Loucy (cell line): ENCODE measurements around the gene NFATC3.

Experiments used
- H2AFZ ChIP-seq: fragments of 200-600 bp; sonication (generic); 2 replicates; pipeline ENCODE4 v1.6.0; 2016; ENCODE audit warnings: antibody characterized with exemption, mild to moderate bottlenecking, low read length, moderate library complexity
- H3F3A ChIP-seq: fragments of 200-600 bp; 2 replicates; pipeline ENCODE4 v1.6.0; 2016; ENCODE audit warnings: antibody characterized with exemption, low read depth, mild to moderate bottlenecking
- H3K27me3 ChIP-seq: fragments of 200-600 bp; sonication (generic); 2 replicates; pipeline ENCODE4 v1.6.1; 2014; ENCODE audit warnings: low read length, mild to moderate bottlenecking; ENCODE audit not compliant: insufficient read depth, poor library complexity, severe bottlenecking
- H3K36me3 ChIP-seq: fragments of 200-600 bp; sonication (generic); 2 replicates; pipeline ENCODE4 v1.6.1; 2016; ENCODE audit warnings: low read length; ENCODE audit not compliant: insufficient read depth
- H3K4me1 ChIP-seq: fragments of 200-600 bp; sonication (generic); 2 replicates; pipeline ENCODE4 v1.5.1; 2014; ENCODE audit warnings: low read length, mild to moderate bottlenecking; ENCODE audit not compliant: insufficient read depth, poor library complexity, severe bottlenecking
- H3K4me2 ChIP-seq: fragments of 200-600 bp; sonication (generic); 2 replicates; pipeline ENCODE4 v1.6.0; 2014; ENCODE audit warnings: antibody characterized with exemption, low read length, low read depth, mild to moderate bottlenecking; ENCODE audit not compliant: poor library complexity, severe bottlenecking
- H3K4me3 ChIP-seq: fragments of 200-600 bp; sonication (generic); 2 replicates; pipeline ENCODE4 v1.5.1; 2014; ENCODE audit warnings: low read length, mild to moderate bottlenecking, mixed read lengths; ENCODE audit not compliant: poor library complexity, severe bottlenecking
- H3K79me2 ChIP-seq: fragments of 200-600 bp; sonication (generic); 2 replicates; pipeline ENCODE4 v1.6.1; 2014; ENCODE audit warnings: low read length; ENCODE audit not compliant: insufficient read depth
- H3K9ac ChIP-seq: fragments of 200-600 bp; sonication (generic); 2 replicates; pipeline ENCODE4 v1.6.0; 2014; ENCODE audit warnings: mild to moderate bottlenecking, low read depth, low read length, moderate library complexity; ENCODE audit not compliant: poor library complexity, severe bottlenecking
- H3K9me2 ChIP-seq: fragments of 200-600 bp; sonication (generic); replicated peaks from 2 replicates; pipeline ENCODE4 v1.6.1; 2016; ENCODE audit warnings: low read depth, low read length, mixed read lengths
- H3K9me3 ChIP-seq: fragments of 200-600 bp; sonication (generic); 2 replicates; pipeline ENCODE4 v1.6.1; 2014; ENCODE audit warnings: mild to moderate bottlenecking, antibody characterized with exemption, low read length, low read depth; ENCODE audit not compliant: insufficient read depth
- H4K20me1 ChIP-seq: fragments of 200-600 bp; sonication (generic); 2 replicates; pipeline ENCODE4 v1.6.0; 2014; ENCODE audit warnings: antibody characterized with exemption, low read length, mild to moderate bottlenecking; ENCODE audit not compliant: insufficient read depth, poor library complexity, severe bottlenecking
- EZH2phosphoT487 ChIP-seq: fragments of 200-600 bp; IDR thresholded peaks from 2 replicates; pipeline ENCODE4 v1.6.1; 2018; ENCODE audit warnings: antibody characterized with exemption, mild to moderate bottlenecking, moderate library complexity, borderline replicate concordance
- TF ChIP-seq, protein P1 (sequence below): fragments of 200-600 bp; sonication (generic); conservative IDR thresholded peaks from 2 replicates; pipeline ENCODE4 v1.5.1; 2014; ENCODE audit warnings: mild to moderate bottlenecking, antibody characterized with exemption, low read length

Gene NFATC3

DNA sequence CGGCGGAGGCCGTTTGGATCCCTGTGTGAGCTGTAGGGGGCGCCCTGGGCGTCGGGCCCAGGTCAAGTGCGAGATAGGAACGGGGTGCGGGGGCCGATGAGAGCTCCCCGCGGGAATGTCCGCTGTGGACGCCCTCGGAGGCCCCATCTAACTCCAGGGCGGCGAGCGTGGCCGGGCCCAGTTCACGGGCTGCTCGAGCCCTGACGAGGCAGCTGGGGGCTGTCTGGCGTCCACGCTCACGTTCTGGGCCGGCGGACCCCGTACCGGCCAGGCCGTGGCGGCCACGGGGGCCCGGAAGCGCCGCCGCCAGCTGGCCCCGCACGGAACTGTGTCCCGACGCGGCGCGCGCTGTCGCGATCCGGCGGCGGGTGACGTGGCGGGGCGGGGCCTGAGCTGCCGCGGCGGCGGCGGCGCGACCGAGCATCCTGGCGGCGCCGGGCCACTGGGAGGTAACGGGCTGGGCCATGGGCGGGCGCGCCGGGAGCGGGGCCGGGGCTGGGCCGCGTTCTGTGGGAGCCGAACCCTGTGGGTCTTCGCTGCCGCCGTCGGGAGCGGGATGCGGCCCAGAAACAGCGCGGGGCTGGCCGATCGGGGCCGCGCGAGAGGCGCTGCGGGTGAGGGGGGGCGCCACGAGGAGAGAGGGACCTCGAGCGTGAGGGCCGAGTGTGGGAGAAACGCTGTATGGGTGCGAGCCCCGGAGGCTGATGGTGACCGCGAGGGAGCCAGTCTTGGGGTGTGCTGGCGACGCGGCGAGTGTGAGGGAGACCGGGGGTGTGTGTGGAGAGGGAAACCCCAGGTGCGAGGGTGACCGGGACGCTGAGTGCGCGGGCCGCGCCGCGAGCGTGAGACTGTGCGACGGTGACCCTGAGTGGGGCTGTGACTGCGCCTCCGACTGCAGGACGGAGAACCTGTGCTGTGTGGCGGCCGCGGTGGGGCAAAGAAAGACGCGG, 179.2 kb downstream of the NFATC3 start, which contains the start of gene SLC7A6:
Gene SLC7A6 (plus strand): TSS at position 399 of the 950 bp plus-strand sequence. CDS start 10,201 bp downstream, outside the sequence.
- Histone ChIP-seq H3K4me3 (peak within 1 kb of the TSS; percentile 76), H2AFZ (peak within 1 kb of the TSS; percentile 87), H4K20me1 (peaks cover 14% of the 10 kb centered on the region), H3K27me3 (no peaks in the 10 kb centered on the region), H3K4me1 (peaks cover 18% of the 10 kb centered on the region), H3K36me3 (peaks cover 6% of the 10 kb centered on the region; the same call in 1 of the 2 replicates), H3K79me2 (peaks cover 49% of the 10 kb centered on the region), H3K9me3 (no peaks in the 10 kb centered on the region), H3K9ac (peak within 1 kb of the TSS; percentile 89), H3K9me2 (no peaks in the 10 kb centered on the region), H3K4me2 (peak within 1 kb of the TSS; percentile 81), H3F3A (no peaks in the 10 kb centered on the region)
- no peak for TF ChIP-seq EZH2phosphoT487
- TF ChIP-seq, protein P1, sequence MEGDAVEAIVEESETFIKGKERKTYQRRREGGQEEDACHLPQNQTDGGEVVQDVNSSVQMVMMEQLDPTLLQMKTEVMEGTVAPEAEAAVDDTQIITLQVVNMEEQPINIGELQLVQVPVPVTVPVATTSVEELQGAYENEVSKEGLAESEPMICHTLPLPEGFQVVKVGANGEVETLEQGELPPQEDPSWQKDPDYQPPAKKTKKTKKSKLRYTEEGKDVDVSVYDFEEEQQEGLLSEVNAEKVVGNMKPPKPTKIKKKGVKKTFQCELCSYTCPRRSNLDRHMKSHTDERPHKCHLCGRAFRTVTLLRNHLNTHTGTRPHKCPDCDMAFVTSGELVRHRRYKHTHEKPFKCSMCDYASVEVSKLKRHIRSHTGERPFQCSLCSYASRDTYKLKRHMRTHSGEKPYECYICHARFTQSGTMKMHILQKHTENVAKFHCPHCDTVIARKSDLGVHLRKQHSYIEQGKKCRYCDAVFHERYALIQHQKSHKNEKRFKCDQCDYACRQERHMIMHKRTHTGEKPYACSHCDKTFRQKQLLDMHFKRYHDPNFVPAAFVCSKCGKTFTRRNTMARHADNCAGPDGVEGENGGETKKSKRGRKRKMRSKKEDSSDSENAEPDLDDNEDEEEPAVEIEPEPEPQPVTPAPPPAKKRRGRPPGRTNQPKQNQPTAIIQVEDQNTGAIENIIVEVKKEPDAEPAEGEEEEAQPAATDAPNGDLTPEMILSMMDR = no peak; the same call in 1 of the 2 replicates

DNA sequence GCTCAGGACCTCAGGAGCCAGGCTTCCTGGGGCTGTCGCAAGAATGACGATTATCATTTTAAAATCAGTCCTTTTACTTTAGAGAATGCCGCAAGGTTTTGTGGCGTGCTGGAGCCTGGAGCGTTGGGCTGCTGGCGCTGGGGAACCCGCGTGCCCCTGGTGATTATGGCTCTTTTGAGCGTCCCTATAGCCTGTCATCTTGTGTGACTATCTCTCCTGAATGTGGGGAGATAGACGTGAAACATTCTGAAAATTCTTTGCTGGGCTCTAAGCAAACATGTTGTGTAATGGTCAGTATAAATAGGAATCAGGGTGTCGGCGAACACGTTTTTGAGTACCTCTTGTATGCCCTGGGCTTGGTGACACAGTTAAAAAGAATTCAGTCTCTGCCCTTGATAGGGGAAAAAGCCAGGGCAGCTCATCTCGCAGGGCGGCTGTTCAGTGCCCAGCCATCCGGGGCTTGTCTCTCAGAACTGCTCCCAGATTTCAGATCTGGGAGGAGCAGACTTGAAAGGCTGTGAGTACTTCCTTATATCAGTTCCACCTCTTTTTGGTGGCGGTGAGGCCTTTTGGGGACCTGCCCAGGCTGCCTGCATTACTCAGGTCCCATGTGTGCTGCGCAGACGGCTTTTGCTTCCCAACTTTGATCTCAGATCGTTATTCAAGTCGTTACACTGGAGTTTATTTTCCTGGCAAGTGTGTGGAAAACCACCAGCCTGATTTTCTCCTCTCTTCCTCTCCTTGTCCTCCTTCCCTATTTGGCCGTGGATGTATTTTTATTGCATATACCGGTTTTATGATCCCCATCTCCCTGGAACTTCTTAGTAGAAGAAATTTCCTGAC, 180.1 kb downstream of the NFATC3 start:
- peak overlapping the region; percentile 89 for H3K9ac ChIP-seq
- peaks cover 18% of the 10 kb centered on the region for H3K4me1 ChIP-seq
- peaks cover 58% of the 10 kb centered on the region for H3K79me2 ChIP-seq

More for the DNA sequence above, 180.1 kb downstream of the NFATC3 start:
- Histone ChIP-seq H3K27me3 (no peaks in the 10 kb centered on the region), H3K36me3 (no peaks in the 10 kb centered on the region), H3K4me2 (peak overlapping the region; percentile 81), H4K20me1 (peaks cover 18% of the 10 kb centered on the region), H3K9me2 (no peaks in the 10 kb centered on the region), H3K9me3 (no peaks in the 10 kb centered on the region), H2AFZ (peak overlapping the region; percentile 87), H3K4me3 (peak overlapping the region; percentile 76), H3F3A (no peaks in the 10 kb centered on the region)
- no peak for TF ChIP-seq EZH2phosphoT487
- TF ChIP-seq, protein P1 = no peak
